Colonic mucosa (tissue), 4 donors: ENCODE data around the gene GLI2. TPM values are rescaled to one million over a fixed set of nuclear protein-coding genes. Genes with fewer than 3 reads are reported as not detected.

Experiments
- DNase-seq: peaks from one replicate; pipeline ENCODE4 v3.0.0-alpha.2; 2020
- H3K27ac ChIP-seq: fragments of 200-600 bp; one replicate; pipeline ENCODE4 v1.8.0; 2021
- H3K27me3 ChIP-seq: fragments of 200-600 bp; one replicate; pipeline ENCODE4 v1.8.0; 2021
- H3K36me3 ChIP-seq: fragments of 200-600 bp; one replicate; pipeline ENCODE4 v1.8.0; 2021
- H3K4me1 ChIP-seq: fragments of 200-600 bp; one replicate; pipeline ENCODE4 v1.8.0; 2021; ENCODE audit warnings: mild to moderate bottlenecking
- H3K4me3 ChIP-seq: fragments of 200-600 bp; one replicate; pipeline ENCODE4 v1.8.0; 2021
- H3K9ac ChIP-seq, 2 donors: one replicate each; pipeline ENCODE4 v1.7.0; 2013; ENCODE audit warnings: control low read depth in 2 of 2, low read depth in 2 of 2, low read length in 2 of 2
- H3K9me3 ChIP-seq: fragments of 200-600 bp; one replicate; pipeline ENCODE4 v1.8.0; 2021
- CTCF ChIP-seq: fragments of 200-600 bp; IDR thresholded peaks from one replicate; pipeline ENCODE4 v1.8.0; 2022; ENCODE audit warnings: antibody characterized with exemption, mild to moderate bottlenecking
- intact Hi-C: fragments of 100-400 bp; cut with DNase I; formaldehyde crosslinking; loops from one replicate; pipeline ENCODE4 v1.14.1; 2022
- total RNA-seq, 2 donors: library from RNA; stranded (reverse); fragmentation: NEBNext Ultra II Directional in 1 of 2; extraction: Animal tissue kit (Norgen Biotek cat#: 25700) in 1 of 2; gene quantifications; one replicate each; pipeline ENCODE4 v1.2.1, GENCODE V29; 2021
- donor health status: healthy.
- donor health status: DM: no; HTN: no; CAD: no.
- donor health status: DM: no; HTN: no; CAD: no.

Gene GLI2
- total RNA-seq, 2 donors from 2014 or later = 1.3 to 2.0 TPM

GRCh38 chr2:120722568-120723421 is 12.9 kb upstream of the GLI2 start:
- Histone ChIP-seq H3K36me3 (no peaks in the 10 kb centered on the region), H3K27ac (no peak overlapping the region), H3K4me3 (no peak overlapping the region), H3K9ac (no peak overlapping the region), H3K9me3 (no peaks in the 10 kb centered on the region), H3K4me1 (no peaks in the 10 kb centered on the region), H3K27me3 (no peaks in the 10 kb centered on the region)
- intact Hi-C loops = no loop called here
- TF ChIP-seq CTCF = no peak
- no peak for DNase-seq

GRCh38 chr2:120726245-120726644 is 9.4 kb upstream of the GLI2 start:
- no peak overlapping the region for H3K9ac ChIP-seq
- TF ChIP-seq CTCF = no peak
- no peaks in the 10 kb centered on the region for H3K9me3 ChIP-seq
- intact Hi-C loops = no loop called here
- no peak for DNase-seq
- H3K4me1 ChIP-seq = no peaks in the 10 kb centered on the region
- no peaks in the 10 kb centered on the region for H3K27me3 ChIP-seq
- H3K36me3 ChIP-seq = no peaks in the 10 kb centered on the region
- no peak overlapping the region for H3K4me3 ChIP-seq
- H3K27ac ChIP-seq = no peak overlapping the region

GRCh38 chr2:120729406-120730399 is 6.0 kb upstream of the GLI2 start:
- no peak for DNase-seq
- no peak overlapping the region for H3K9ac ChIP-seq
- intact Hi-C loops = loop anchor here (10.0 kb wide), 1 partner anchor 215 kb away; no protein-coding TSS in a partner anchor
- H3K36me3 ChIP-seq = no peaks in the 10 kb centered on the region
- H3K27me3 ChIP-seq = peaks cover 10% of the 10 kb centered on the region
- no peak overlapping the region for H3K4me3 ChIP-seq
- H3K27ac ChIP-seq = no peak overlapping the region
- no peaks in the 10 kb centered on the region for H3K4me1 ChIP-seq
- no peaks in the 10 kb centered on the region for H3K9me3 ChIP-seq
- TF ChIP-seq CTCF = no peak

GRCh38 chr2:120731175-120731574 is 4.5 kb upstream of the GLI2 start:
- DNase-seq = no peak
- TF ChIP-seq CTCF = no peak
- no peaks in the 10 kb centered on the region for H3K4me1 ChIP-seq
- no peaks in the 10 kb centered on the region for H3K36me3 ChIP-seq
- H3K9me3 ChIP-seq = no peaks in the 10 kb centered on the region
- intact Hi-C loops = loop anchor here (10.0 kb wide), 1 partner anchor 214 kb away; no protein-coding TSS in a partner anchor
- H3K4me3 ChIP-seq = no peak overlapping the region
- no peak overlapping the region for H3K27ac ChIP-seq
- H3K27me3 ChIP-seq = peaks cover 24% of the 10 kb centered on the region
- H3K9ac ChIP-seq = no peak overlapping the region

GRCh38 chr2:120732506-120733237 is 3.0 kb upstream of the GLI2 start:
- Histone ChIP-seq H3K36me3 (no peaks in the 10 kb centered on the region), H3K9me3 (no peaks in the 10 kb centered on the region), H3K4me3 (no peak overlapping the region), H3K9ac (no peak overlapping the region), H3K27me3 (peaks cover 37% of the 10 kb centered on the region), H3K27ac (no peak overlapping the region), H3K4me1 (no peaks in the 10 kb centered on the region)
- intact Hi-C loops = loop anchor here (10.0 kb wide), 1 partner anchor 212 kb away; no protein-coding TSS in a partner anchor
- no peak for TF ChIP-seq CTCF
- no peak for DNase-seq
